ENCODE measurements around the gene NRAP. TPM values are rescaled to one million over a fixed set of nuclear protein-coding genes. Genes with fewer than 3 reads are reported as not detected.

The NRAP gene
- total and polyA plus RNA-seq, 2 of the 8 experiments (the other 6 are each of a cell fraction or from before 2014, with no cell fraction given): not detected

DNA sequence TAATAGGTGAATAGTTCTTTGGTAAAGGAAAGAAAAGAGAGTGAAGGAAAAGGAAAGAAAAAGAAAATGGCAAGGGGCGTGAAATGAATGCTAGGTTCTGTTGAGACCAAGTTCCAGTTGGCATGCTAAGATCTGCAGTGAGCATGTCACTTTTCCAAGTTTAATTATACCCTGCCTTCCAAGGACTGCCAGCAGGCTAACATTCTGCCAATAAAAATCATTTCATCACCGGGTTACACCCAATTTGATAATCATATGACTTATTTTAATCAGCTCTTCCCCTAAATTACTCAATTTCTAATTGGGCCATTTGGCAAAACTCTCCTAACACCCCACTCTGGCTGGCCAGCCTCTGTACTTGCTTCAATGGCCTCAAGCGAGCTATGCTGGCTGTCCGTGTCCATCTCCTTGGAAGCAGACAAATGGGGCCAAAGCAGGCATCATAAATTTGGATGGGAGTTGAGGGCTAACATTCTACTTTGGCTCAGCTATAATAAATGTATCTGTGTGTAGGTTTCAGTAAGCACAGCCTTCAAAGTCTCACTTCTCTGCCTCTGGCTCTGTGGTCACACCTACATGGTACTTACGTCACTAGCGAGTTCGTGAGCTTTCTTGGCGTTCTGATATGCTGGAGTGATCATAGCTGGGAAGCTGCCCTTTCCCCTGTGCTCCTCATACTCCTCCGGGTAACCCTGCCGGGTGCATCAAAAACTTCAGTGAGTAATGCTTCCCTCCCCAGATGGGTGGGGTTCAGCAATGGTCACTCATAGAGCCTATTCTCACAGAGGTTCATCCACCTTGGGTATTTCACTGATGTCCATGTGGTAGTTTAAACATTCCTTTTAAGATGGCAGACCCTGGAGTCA is 17.3 kb downstream of the NRAP start (continued):
- TF ChIP-seq SP2 (IDR thresholded peaks at IDR 0.05; ENCODE audit: low read length): no peak
